GM23338 (cell line): ENCODE data around the gene GDPD5.

ENCODE experiments used
- CREB1 ChIP-seq: fragments of 250-450 bp; sonication (Bioruptor Pico); IDR thresholded peaks from 2 replicates; pipeline ENCODE4 v1.5.0; 2020; ENCODE audit warnings: low read depth, mild to moderate bottlenecking, moderate library complexity
- CTCF ChIP-seq, 2 experiments: fragments of 200-600 bp in 1 of 2; sonication (generic) in 1 of 2; conservative IDR thresholded peaks; 2 replicates each; pipeline versions ENCODE4 v1.5.1 to v1.6.1; 2016 to 2017; ENCODE audit warnings: antibody characterized with exemption in 2 of 2, low read depth in 2 of 2, mild to moderate bottlenecking in 2 of 2, moderate library complexity in 1 of 2
- ETS1 ChIP-seq: IDR thresholded peaks from 2 replicates; pipeline ENCODE4 v1.6.1; 2016; ENCODE audit warnings: antibody characterized with exemption
- EZH2 ChIP-seq: fragments of 200-600 bp; sonication (generic); IDR thresholded peaks from one replicate; pipeline ENCODE4 v1.8.0; 2017; ENCODE audit warnings: antibody characterized with exemption, mild to moderate bottlenecking, low read depth; ENCODE audit not compliant: unreplicated experiment
- EZH2phosphoT487 ChIP-seq: fragments of 200-600 bp; sonication (generic); IDR thresholded peaks from one replicate; pipeline ENCODE4 v1.8.1; 2018; ENCODE audit warnings: antibody characterized with exemption; ENCODE audit not compliant: unreplicated experiment
- JUNB ChIP-seq: IDR thresholded peaks from one replicate; pipeline ENCODE4 v1.6.1; 2016; ENCODE audit warnings: antibody characterized with exemption; ENCODE audit not compliant: unreplicated experiment
- NANOG ChIP-seq: IDR thresholded peaks from 2 replicates; pipeline ENCODE4 v1.6.1; 2016; ENCODE audit warnings: antibody characterized with exemption, borderline replicate concordance
- POLR2AphosphoS5 ChIP-seq: IDR thresholded peaks from 2 replicates; pipeline ENCODE4 v1.6.1; 2016; ENCODE audit warnings: antibody characterized with exemption, low read depth
- REST ChIP-seq: IDR thresholded peaks from one replicate; pipeline ENCODE4 v1.6.1; 2018; ENCODE audit warnings: antibody characterized with exemption; ENCODE audit not compliant: unreplicated experiment
- STAT1 ChIP-seq: IDR thresholded peaks from one replicate; pipeline ENCODE4 v1.6.1; 2016; ENCODE audit warnings: antibody characterized with exemption; ENCODE audit not compliant: unreplicated experiment
- ZNF114 ChIP-seq: fragments of 250-450 bp; sonication (Bioruptor Pico); IDR thresholded peaks from 2 replicates; pipeline ENCODE4 v1.5.0; 2020; ENCODE audit warnings: mild to moderate bottlenecking, moderate library complexity
- ZNF331 ChIP-seq: fragments of 250-450 bp; sonication (Bioruptor Pico); IDR thresholded peaks from 2 replicates; pipeline ENCODE4 v1.5.0; 2020; ENCODE audit warnings: low read depth, mild to moderate bottlenecking, moderate library complexity
- ZNF462 ChIP-seq: fragments of 250-450 bp; sonication (Bioruptor Pico); IDR thresholded peaks from 2 replicates; pipeline ENCODE4 v1.5.0; 2020; ENCODE audit warnings: mild to moderate bottlenecking, moderate library complexity

GRCh38 chr11:75505916-75506692, 19.6 kb downstream of the GDPD5 start:
- no peak for TF ChIP-seq POLR2AphosphoS5
- TF ChIP-seq CTCF (conservative IDR thresholded peaks at IDR 0.05; ENCODE audit: low read depth in 2 of 2), result no peak
- TF ChIP-seq EZH2, result no peak
- no peak for TF ChIP-seq CREB1 (CRISPR knock-in tag)
- no peak for TF ChIP-seq ETS1
- no peak for TF ChIP-seq EZH2phosphoT487
- TF ChIP-seq REST, result no peak
- TF ChIP-seq JUNB, result no peak
- no peak for TF ChIP-seq ZNF114 (CRISPR knock-in tag)
- TF ChIP-seq STAT1, result no peak
- TF ChIP-seq NANOG, result no peak
- no peak for TF ChIP-seq ZNF462 (CRISPR knock-in tag)
- TF ChIP-seq ZNF331, result no peak
